Activated T-helper 2 cell treated with anti-CD3 and anti-CD28 coated beads, Interferon-gamma antibody, Interleukin-2, Interleukin-4, amounts not matched to agents 10 μg/mL and 5 μg/mL and 100 μg/mL, durations not matched to agents 14 hours and 24 hours and 36 hours (primary cell): ENCODE measurements around the gene SP1. TPM values are rescaled to one million over a fixed set of nuclear protein-coding genes. Genes with fewer than 3 reads are reported as not detected.
"Not testable (repeated sequence)": the region's sequence is repeated elsewhere in the genome, so short reads cannot be mapped to it uniquely, and the experiment has no call there.

Source experiments
- DNase-seq: peaks from one replicate; pipeline ENCODE4 v3.0.0; 2021; ENCODE audit warnings: low spot score
- H3K27ac Mint-ChIP-seq: one replicate; pipeline ENCODE4 v1.8.0; 2021; ENCODE audit warnings: mixed read lengths
- H3K27me3 Mint-ChIP-seq: one replicate; pipeline ENCODE4 v1.8.0; 2021; ENCODE audit warnings: low read depth, mixed read lengths
- H3K36me3 Mint-ChIP-seq: one replicate; pipeline ENCODE4 v1.8.0; 2021; ENCODE audit warnings: low read depth, mixed read lengths
- H3K4me1 Mint-ChIP-seq: one replicate; pipeline ENCODE4 v1.8.0; 2021; ENCODE audit warnings: low read depth, mixed read lengths
- H3K4me3 Mint-ChIP-seq: one replicate; pipeline ENCODE4 v1.8.0; 2021; ENCODE audit warnings: low read depth, mild to moderate bottlenecking, moderate library complexity, mixed read lengths
- H3K9me3 Mint-ChIP-seq: one replicate; pipeline ENCODE4 v1.8.0; 2021; ENCODE audit warnings: mixed read lengths
- intact Hi-C: fragments of 100-400 bp; cut with micrococcal nuclease; formaldehyde crosslinking; loops from one replicate; pipeline ENCODE4 v1.15.1; 2023
- total RNA-seq: library from RNA; stranded (reverse); gene quantifications from 2 replicates; pipeline ENCODE4 v1.2.3, GENCODE V29; 2022

The SP1 gene
- total RNA-seq = 66.4 and 67.9 TPM in 2 replicates

DNA sequence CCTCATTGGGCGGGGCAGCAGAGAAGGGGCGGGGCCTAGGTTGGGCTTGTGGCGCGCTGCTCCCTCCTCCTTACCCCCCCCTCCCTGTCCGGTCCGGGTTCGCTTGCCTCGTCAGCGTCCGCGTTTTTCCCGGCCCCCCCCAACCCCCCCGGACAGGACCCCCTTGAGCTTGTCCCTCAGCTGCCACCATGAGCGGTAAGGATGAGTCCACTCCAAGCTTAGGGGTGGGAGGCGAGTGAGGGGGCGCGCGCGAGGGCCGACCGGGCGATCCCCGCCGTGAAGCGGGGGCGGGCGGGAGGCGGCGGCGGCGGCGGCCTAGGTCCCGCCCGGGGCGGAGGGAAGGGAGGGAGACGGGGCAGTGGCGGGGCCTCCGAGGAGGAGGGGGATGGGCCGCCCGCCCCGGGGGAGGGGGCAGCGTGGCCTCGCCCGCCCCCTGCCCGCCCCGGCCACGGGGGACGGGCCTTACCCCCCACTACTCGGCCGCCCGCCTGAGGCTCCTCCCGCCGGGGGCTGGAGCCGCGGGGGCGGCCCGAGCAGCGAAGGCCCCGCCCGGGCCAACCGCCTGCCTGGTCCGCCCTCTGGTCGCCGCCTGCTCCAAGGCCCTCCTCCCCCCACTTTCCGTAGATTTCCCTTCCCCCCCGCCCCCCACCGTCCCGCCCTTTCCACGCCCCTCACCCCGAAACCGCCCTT is at the start of gene SP1:
Gene SP1, plus strand, starts transcription at position 73 of the 690 bp plus-strand sequence. Its CDS starts 116 bp downstream, at position 189.
- Mint-ChIP-seq H3K36me3 (peaks cover 35% of the 10 kb centered on the region), H3K4me1 (peaks cover 38% of the 10 kb centered on the region), H3K4me3 (peak within 1 kb of the TSS; percentile 87), H3K9me3 (no peaks in the 10 kb centered on the region), H3K27me3 (no peaks in the 10 kb centered on the region), H3K27ac (peak within 1 kb of the TSS; percentile 83)
- intact Hi-C loops = loop anchor here (1.0 to 5.0 kb wide), 5 partner anchors 28 to 121 kb away; partner anchors contain the start of genes MYG1, PFDN5 and TARBP2
- DNase-seq = peak; percentile 90

DNA sequence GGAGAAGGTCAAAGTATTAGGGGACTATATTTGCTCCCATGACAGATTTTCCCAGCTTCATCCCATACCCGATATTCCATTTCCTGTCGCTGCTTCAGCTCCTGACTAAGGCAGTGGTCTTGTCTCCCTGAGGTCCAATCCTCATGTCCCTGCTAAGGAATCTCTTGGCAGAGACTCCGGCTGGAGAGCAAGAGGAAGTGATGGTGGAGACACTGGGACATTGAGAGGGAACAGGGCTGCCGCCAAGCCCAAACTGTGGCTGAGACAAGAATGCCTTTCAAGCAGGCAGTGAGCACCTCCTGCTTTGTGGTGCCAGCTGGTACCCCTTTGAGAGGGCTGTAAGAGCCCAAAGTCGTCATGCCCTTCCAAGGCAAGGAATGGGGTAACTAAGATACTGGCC is 49.3 kb upstream of the SP1 start:
- DNase-seq = no peak
- Mint-ChIP-seq H3K9me3 (no peaks in the 10 kb centered on the region), H3K4me1 (no peaks in the 10 kb centered on the region), H3K36me3 (no peaks in the 10 kb centered on the region), H3K27ac (no peak overlapping the region), H3K27me3 (peaks cover 25% of the 10 kb centered on the region), H3K4me3 (no peak overlapping the region)
- intact Hi-C loops = no loop called here

DNA sequence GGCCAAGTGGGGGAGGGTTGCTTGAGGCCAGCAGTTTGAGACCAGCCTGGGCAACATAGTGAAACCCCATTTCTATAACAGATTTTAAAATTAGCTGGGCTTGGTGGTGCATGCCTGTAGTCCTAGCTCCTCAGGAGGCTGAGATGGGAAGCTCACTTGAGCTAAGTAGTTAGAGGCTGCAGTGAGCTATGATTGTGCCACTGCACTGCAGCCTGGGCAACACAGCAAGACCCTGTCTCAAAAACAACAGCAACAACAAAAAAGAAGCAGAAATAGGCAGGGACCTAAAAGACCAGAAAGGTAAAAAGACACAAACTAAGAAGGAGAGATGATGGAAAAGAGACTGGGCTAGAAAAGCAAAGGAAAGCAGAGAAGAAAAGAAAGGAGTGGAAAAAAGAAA is 47.6 kb upstream of the SP1 start:
- H3K27ac Mint-ChIP-seq, DNase-seq, H3K4me3 Mint-ChIP-seq, H3K9me3 Mint-ChIP-seq, H3K36me3 Mint-ChIP-seq, H3K4me1 Mint-ChIP-seq, intact Hi-C loops: not testable (repeated sequence)
- peaks cover 37% of the 10 kb centered on the region for H3K27me3 Mint-ChIP-seq

DNA sequence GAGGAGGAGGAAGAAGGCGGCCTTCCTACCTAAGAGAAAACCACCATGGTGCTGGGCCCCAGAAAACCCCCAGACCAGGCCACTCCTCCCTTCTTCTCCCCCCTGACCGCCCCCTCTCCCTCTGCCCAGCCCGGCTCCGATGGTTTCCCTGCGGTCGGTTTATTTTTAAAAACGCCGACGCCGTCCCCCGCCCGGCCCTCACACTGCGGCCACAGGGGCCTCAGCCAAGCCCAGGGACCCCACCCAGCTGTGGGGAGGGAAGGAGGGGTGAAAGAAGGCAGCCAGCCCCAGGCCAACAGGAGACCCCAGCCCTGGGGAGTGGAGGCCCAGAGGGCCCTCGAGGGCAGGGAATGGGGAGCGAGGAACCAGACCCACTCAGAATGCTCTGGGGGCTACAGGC is 47.2 kb upstream of the SP1 start:
- Mint-ChIP-seq H3K27ac (no peak overlapping the region), H3K27me3 (peaks cover 37% of the 10 kb centered on the region)

DNA sequence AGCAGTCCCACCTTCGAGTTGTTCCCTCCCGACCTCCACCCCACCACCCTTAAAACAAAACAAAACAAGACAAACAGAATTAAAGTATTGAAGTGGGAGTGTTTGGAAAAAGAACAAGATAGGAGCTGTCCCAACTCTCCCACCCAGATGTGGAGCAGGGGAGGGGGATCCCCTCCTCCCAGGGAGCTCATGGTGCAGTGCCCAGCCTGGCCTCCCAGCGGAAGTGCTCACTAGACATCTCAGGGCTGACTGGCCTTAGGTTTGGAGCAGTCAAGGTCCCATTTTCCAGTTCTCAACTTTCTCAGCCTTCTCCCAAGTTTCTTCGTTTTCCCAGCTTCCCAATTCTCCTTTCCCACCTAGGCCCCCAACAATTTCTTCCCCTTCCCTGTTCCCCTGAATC is 46.7 kb upstream of the SP1 start:
- DNase-seq = no peak
- H3K4me1 Mint-ChIP-seq = peaks cover 5% of the 10 kb centered on the region
- no peak overlapping the region for H3K4me3 Mint-ChIP-seq
- H3K27me3 Mint-ChIP-seq = peaks cover 41% of the 10 kb centered on the region
- intact Hi-C loops = no loop called here
- H3K27ac Mint-ChIP-seq = no peak overlapping the region
- H3K36me3 Mint-ChIP-seq = no peaks in the 10 kb centered on the region
- H3K9me3 Mint-ChIP-seq = no peaks in the 10 kb centered on the region

More for the DNA sequence above, 47.2 kb upstream of the SP1 start:
- DNase-seq = no peak
- peaks cover 2% of the 10 kb centered on the region for H3K4me1 Mint-ChIP-seq
- no peaks in the 10 kb centered on the region for H3K36me3 Mint-ChIP-seq
- no peaks in the 10 kb centered on the region for H3K9me3 Mint-ChIP-seq
- intact Hi-C loops = no loop called here
- no peak overlapping the region for H3K4me3 Mint-ChIP-seq

DNA sequence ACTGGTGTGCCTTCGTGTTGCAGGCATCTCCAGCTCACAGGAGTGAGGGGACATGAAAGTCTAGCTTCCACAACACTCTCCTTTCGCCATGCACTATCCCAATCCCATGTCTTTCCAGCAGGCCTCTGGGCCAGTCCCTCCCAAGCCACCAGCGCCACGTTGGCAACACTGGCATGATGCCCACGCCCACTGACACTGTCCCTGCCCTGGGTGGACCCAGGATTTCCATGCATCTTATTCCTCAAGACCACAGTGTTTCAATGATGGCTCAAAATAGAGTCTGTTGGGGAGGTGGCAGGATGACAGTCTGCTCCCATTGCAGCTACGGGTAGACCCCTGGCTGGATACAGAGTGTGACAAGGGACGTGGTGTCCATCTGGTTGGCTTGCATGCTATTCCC is 46.1 kb upstream of the SP1 start:
- Mint-ChIP-seq H3K4me1 (peaks cover 6% of the 10 kb centered on the region), H3K27me3 (peaks cover 43% of the 10 kb centered on the region), H3K9me3 (no peaks in the 10 kb centered on the region), H3K4me3 (no peak overlapping the region), H3K27ac (no peak overlapping the region), H3K36me3 (no peaks in the 10 kb centered on the region)
- intact Hi-C loops = no loop called here
- no peak for DNase-seq

DNA sequence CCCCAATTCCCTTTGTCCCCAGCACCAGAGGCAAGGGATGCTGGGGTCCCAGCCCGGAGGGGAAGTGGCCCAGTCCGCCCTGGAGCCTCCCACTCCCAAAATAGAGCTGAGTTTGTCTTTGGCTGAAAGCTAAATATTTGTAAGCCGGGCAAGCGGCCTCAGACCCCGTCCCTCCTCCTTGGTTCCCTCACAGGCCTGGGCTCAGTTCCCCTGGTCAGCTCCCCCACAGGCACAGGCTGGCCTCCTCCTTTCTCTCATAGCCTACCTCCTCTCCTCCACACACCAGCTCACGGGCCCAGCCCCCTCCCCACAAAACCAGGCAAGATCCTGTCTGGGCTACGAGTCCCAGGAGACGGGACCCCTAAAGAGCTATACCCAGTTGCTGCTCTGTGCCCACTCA is 45.2 kb upstream of the SP1 start:
- H3K4me1 Mint-ChIP-seq = peaks cover 6% of the 10 kb centered on the region
- intact Hi-C loops = no loop called here
- no peaks in the 10 kb centered on the region for H3K36me3 Mint-ChIP-seq
- H3K4me3 Mint-ChIP-seq = no peak overlapping the region
- DNase-seq = no peak
- no peaks in the 10 kb centered on the region for H3K9me3 Mint-ChIP-seq
- H3K27ac Mint-ChIP-seq = no peak overlapping the region
- peaks cover 42% of the 10 kb centered on the region for H3K27me3 Mint-ChIP-seq

DNA sequence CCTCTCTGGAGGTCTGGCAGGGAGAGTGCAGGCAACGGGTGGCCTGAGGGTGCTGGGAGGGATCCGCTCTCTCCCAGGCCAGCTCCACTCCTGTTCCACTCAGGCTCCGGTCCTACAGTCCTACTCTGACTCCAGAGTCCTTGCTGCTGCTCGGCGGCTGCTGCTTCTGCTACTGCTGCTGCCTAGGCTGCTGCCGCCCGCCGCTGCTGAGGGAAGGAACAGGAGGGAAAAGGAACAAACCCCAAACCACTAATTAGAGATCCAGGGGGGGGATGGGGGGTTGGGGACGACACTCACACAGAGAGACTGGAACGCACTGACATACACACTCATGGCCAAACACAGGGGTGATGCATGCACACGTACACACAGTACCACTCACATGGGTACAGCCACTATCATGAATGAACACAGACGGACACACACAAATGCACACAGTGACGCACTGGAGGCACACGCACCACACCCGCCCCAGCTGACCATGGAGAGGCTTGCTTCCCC is 43.7 kb upstream of the SP1 start, which contains the start of gene SP7:
Gene SP7, minus strand, starts transcription at position 174 of the 501 bp plus-strand sequence. CDS start 708 bp downstream, outside the sequence.
- H3K4me3 Mint-ChIP-seq = no peak within 1 kb of the TSS
- no peaks in the 10 kb centered on the region for H3K9me3 Mint-ChIP-seq
- no peaks in the 10 kb centered on the region for H3K36me3 Mint-ChIP-seq
- DNase-seq = no peak
- peaks cover 46% of the 10 kb centered on the region for H3K27me3 Mint-ChIP-seq
- H3K27ac Mint-ChIP-seq = no peak within 1 kb of the TSS
- intact Hi-C loops = no loop called here
- H3K4me1 Mint-ChIP-seq = peaks cover 9% of the 10 kb centered on the region

DNA sequence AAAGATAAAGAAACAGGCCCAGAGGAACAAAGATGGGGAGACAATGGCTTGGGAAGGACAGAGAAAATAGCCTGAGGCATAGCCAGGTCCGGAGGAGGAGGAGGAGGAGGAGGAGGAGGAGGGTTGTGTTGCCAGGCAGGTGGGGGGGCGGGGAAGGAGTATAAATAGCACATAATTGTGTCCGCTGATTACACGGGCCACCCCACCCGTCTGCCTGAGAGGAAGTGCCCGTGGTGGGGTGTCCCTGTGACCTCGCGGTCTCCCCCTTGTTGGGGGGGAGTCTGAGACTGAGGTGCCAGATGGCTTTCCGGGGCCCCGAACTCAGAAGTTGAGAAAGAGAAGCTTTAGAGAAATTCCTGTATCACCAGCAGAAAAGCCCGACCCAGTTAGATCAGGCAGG is 42.0 kb upstream of the SP1 start:
- intact Hi-C loops = no loop called here
- Mint-ChIP-seq H3K27me3 (peaks cover 42% of the 10 kb centered on the region), H3K27ac (no peak overlapping the region)

DNA sequence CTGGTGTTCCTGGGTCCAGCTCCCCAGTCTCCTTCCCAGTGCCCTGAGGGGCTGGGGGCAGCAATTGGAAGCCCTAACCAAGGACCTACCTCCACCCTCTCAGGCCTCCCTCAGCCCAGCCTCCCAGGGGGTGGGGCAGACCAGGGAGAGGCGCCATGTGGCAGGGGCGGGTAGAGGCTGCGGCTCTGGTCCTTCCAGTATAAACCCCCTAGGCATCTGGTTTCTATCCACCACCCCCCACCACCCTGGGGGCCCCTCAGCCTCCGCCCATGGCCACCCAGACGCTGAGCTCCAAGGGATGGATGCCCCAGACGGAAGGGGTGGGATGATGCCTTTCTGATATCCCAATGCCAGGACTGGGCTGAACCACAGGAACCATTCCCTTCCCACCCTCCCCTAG is 41.1 kb upstream of the SP1 start:
- Mint-ChIP-seq H3K27me3 (peaks cover 41% of the 10 kb centered on the region), H3K36me3 (no peaks in the 10 kb centered on the region), H3K4me1 (peaks cover 13% of the 10 kb centered on the region), H3K9me3 (no peaks in the 10 kb centered on the region), H3K4me3 (no peak overlapping the region), H3K27ac (no peak overlapping the region)
- intact Hi-C loops = no loop called here
- no peak for DNase-seq

More for the DNA sequence above, 42.0 kb upstream of the SP1 start:
- DNase-seq = no peak
- Mint-ChIP-seq H3K9me3 (no peaks in the 10 kb centered on the region), H3K4me3 (no peak overlapping the region), H3K4me1 (peaks cover 9% of the 10 kb centered on the region), H3K36me3 (no peaks in the 10 kb centered on the region)

DNA sequence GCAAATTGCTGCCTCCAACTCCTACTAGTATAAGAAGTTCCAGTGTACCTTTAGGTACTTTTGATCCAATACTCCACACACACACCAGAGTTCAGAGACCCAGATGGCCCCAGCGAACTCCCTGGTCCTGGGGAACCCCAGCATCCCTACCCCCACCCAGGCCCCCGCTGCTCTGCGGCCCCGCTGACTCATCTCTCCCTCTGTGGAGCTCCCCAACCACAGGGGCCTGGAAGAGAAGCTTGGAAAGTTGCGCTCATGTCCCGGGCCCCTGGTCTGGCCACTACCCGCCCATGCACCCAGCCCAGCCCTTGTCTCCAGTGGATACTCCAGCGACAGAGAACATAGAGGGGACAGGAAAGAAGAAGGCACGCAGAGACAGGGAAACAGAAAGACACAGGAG is 39.6 kb upstream of the SP1 start:
- intact Hi-C loops = no loop called here
- Mint-ChIP-seq H3K4me1 (peaks cover 23% of the 10 kb centered on the region), H3K27ac (no peak overlapping the region), H3K9me3 (no peaks in the 10 kb centered on the region), H3K36me3 (no peaks in the 10 kb centered on the region), H3K4me3 (no peak overlapping the region), H3K27me3 (peaks cover 31% of the 10 kb centered on the region)
- DNase-seq = no peak

DNA sequence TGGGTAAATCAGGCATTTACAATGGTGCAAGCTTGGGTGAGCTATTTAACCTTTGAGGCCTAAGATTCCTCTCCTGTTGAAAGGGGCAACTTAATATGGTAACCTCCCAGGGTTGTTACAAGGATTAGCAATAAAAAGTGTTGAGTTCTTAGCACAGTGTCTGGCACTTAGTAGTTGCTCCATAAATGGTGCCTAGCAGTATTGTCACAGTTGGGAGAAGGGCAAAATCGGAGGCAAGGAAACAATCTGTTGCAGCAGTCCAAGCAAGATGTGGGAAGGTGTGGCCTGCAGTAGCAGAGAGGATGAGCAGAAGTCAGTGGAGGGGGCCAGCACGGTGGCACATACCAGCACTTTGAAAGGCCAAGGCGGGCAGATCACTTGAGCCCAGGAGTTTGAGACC is 36.5 kb upstream of the SP1 start:
- intact Hi-C loops = no loop called here
- H3K9me3 Mint-ChIP-seq = no peaks in the 10 kb centered on the region
- DNase-seq = no peak
- peaks cover 18% of the 10 kb centered on the region for H3K4me1 Mint-ChIP-seq
- H3K27ac Mint-ChIP-seq = no peak overlapping the region
- H3K4me3 Mint-ChIP-seq = peak overlapping the region; percentile 51
- H3K27me3 Mint-ChIP-seq = peaks cover 8% of the 10 kb centered on the region
- no peaks in the 10 kb centered on the region for H3K36me3 Mint-ChIP-seq

DNA sequence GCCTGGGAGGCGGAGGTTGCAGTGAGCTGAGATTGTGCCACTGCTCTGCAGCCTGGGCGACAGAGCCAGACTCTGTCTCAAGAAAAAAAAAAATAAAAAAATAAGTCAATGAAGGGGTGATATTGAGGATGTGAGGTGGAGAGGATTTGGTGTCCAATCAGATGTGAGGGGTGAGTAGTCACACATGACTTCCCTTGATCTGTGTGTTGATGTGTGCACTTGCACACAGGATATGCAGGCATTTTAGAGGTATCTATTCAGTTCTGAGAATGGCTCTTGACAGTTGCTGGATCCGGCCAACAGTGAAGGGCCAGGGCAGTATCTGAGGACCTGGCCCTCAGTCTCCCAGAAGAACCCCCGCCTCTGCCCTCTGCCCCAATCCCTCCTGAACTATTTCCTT is 36.0 kb upstream of the SP1 start:
- Mint-ChIP-seq H3K4me1 (peaks cover 18% of the 10 kb centered on the region), H3K9me3 (no peaks in the 10 kb centered on the region), H3K27me3 (peaks cover 7% of the 10 kb centered on the region), H3K27ac (peak overlapping the region; percentile 75), H3K36me3 (no peaks in the 10 kb centered on the region), H3K4me3 (peak overlapping the region; percentile 71)
- no peak for DNase-seq
- intact Hi-C loops = loop anchor here (1.0 kb wide), 1 partner anchor 157 kb away; the partner anchor contains the start of gene TARBP2
